ENCODE results near the gene TUBA1C.

DNA sequence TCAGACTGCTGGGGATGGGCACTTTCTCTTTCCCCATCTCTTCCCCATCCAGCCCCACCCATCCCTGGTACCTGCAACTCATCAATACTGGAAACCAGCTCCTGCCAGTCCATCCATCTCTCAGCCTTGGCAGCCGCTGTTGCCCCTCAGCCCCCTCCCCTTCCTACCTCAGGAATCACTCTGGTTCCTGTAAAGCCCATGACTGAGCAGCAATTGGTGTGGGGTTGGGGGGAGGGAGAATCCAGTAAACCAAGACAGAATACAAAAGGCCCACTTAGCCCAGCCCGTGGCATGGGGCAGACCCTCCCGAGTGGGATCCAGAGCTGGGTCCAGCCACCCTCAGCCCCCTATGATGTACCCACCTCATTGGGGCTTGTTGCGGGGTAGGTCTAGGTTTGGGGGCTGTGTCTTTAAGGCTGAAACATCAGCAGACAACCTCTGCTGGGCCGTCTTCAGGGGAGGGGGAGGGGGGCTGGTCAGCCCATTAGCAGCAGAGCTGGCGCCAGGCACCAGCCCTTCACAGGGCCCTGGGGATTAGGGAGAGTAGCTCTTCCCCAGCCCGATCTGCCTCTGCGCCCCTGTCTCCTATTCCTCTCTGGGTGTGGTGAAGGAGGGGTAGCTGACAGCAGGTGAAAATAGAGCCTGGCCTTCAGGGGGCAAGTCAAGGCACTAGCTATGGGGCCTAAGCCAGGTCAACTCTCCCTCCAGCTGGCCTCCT is 29.4 kb downstream of the TUBA1C start:
- TF ChIP-seq CTCF (IDR thresholded peaks at IDR 0.05; ENCODE audit: poor library complexity, severe bottlenecking) (no peak), EZH2 (IDR thresholded peaks at IDR 0.05; ENCODE audit: borderline replicate concordance, insufficient read depth, low read length, poor library complexity, severe bottlenecking) (no peak)

Measured in neural cell (in vitro differentiated cells).